ENCODE measurements around the gene CCDC24. TPM values are rescaled to one million over a fixed set of nuclear protein-coding genes. Genes with fewer than 3 reads are reported as not detected.

Gene CCDC24
- total and polyA plus RNA-seq, 2 of the 13 experiments (the other 11 are each of a cell fraction or from before 2014, with no cell fraction given): 1.4 to 2.9 TPM

DNA sequence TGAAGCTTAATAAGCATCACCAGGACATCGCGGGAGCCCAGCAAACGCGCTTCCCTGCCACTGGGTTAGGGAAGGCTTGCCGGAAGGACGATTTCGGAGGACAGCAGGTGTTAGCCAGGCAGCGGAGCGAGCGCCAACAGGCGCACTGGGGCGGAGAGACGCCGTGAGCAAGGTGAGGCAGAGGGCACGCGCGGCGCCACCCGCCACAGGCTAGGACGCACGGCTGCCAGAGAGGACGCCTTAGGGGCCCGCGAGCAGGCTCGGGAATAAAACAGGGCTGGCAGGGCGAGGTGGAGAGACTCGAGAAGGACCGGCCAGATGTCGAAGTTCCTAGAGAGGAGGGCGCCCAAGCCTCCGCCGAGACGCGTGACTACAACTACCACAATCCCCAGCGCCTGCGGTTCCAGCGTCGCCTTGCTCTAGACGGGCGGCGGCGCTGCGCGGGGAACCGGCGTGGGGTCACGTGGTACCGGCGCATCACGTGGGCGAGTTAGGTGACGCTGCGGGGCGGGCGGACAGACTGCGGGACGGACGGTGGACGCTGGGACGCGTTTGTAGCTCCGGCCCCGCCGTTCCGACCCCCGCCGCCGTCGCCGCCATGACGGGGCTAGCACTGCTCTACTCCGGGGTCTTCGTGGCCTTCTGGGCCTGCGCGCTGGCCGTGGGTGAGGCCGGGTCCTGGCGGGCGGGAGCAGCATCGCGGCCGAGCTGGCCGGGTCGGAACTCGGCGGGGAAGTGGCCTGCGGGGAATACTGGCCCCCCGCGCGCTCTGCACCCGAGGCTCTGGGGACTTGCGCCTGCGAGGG lies 16.8 kb upstream of the CCDC24 start, which contains the start of gene ATP6V0B (continued):
- no peak for TF ChIP-seq NR2F1 (CRISPR knock-in tag; IDR thresholded peaks at IDR 0.05)
- TF ChIP-seq CREBL2 (CRISPR knock-in tag; IDR thresholded peaks at IDR 0.05; ENCODE audit: borderline replicate concordance): no peak; the same call in 1 of the 2 replicates
- TF ChIP-seq HDAC1 (CRISPR knock-in tag; IDR thresholded peaks at IDR 0.05): peak; percentile 92
- TF ChIP-seq BCL3 (CRISPR knock-in tag; IDR thresholded peaks at IDR 0.05): peak; percentile 61; the same call in 1 of the 2 replicates
- TF ChIP-seq ZFY (CRISPR knock-in tag; IDR thresholded peaks at IDR 0.05): peak; percentile 90
- no peak; the same call in 1 of the 2 replicates for TF ChIP-seq CAMTA2 (CRISPR knock-in tag; IDR thresholded peaks at IDR 0.05; ENCODE audit: borderline replicate concordance)
- no peak for TF ChIP-seq PCBP2 (optimal IDR thresholded peaks at IDR 0.05; ENCODE audit: low read depth, low read length, poor library complexity, severe bottlenecking)
- TF ChIP-seq, protein P1, sequence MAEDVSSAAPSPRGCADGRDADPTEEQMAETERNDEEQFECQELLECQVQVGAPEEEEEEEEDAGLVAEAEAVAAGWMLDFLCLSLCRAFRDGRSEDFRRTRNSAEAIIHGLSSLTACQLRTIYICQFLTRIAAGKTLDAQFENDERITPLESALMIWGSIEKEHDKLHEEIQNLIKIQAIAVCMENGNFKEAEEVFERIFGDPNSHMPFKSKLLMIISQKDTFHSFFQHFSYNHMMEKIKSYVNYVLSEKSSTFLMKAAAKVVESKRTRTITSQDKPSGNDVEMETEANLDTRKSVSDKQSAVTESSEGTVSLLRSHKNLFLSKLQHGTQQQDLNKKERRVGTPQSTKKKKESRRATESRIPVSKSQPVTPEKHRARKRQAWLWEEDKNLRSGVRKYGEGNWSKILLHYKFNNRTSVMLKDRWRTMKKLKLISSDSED (CRISPR knock-in tag; IDR thresholded peaks at IDR 0.05): no peak
- TF ChIP-seq, protein P2, sequence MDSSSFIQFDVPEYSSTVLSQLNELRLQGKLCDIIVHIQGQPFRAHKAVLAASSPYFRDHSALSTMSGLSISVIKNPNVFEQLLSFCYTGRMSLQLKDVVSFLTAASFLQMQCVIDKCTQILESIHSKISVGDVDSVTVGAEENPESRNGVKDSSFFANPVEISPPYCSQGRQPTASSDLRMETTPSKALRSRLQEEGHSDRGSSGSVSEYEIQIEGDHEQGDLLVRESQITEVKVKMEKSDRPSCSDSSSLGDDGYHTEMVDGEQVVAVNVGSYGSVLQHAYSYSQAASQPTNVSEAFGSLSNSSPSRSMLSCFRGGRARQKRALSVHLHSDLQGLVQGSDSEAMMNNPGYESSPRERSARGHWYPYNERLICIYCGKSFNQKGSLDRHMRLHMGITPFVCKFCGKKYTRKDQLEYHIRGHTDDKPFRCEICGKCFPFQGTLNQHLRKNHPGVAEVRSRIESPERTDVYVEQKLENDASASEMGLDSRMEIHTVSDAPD (CRISPR knock-in tag; IDR thresholded peaks at IDR 0.05): no peak
- no peak for TF ChIP-seq EHMT2 (IDR thresholded peaks at IDR 0.05; ENCODE audit: borderline replicate concordance, low read depth, low read length)
- peak; percentile 18; the same call in 1 of the 2 replicates for TF ChIP-seq RARA (CRISPR knock-in tag; IDR thresholded peaks at IDR 0.05)
- peak; percentile 60 for TF ChIP-seq ELF1 (CRISPR knock-in tag; IDR thresholded peaks at IDR 0.05)
- no peak for TF ChIP-seq ZNF331 (CRISPR knock-in tag; IDR thresholded peaks at IDR 0.05)
- peak; percentile 83; the same call in 1 of the 2 replicates for TF ChIP-seq TBX2 (CRISPR knock-in tag; IDR thresholded peaks at IDR 0.05; ENCODE audit: borderline replicate concordance)
- TF ChIP-seq, protein P3, sequence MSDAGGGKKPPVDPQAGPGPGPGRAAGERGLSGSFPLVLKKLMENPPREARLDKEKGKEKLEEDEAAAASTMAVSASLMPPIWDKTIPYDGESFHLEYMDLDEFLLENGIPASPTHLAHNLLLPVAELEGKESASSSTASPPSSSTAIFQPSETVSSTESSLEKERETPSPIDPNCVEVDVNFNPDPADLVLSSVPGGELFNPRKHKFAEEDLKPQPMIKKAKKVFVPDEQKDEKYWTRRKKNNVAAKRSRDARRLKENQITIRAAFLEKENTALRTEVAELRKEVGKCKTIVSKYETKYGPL (CRISPR knock-in tag; IDR thresholded peaks at IDR 0.05): no peak
- TF ChIP-seq ZNF558 (CRISPR knock-in tag; IDR thresholded peaks at IDR 0.05; ENCODE audit: borderline replicate concordance): 0 out of 2 replicates have a peak, but pooled peaks have one; percentile 58
- TF ChIP-seq, protein P4, sequence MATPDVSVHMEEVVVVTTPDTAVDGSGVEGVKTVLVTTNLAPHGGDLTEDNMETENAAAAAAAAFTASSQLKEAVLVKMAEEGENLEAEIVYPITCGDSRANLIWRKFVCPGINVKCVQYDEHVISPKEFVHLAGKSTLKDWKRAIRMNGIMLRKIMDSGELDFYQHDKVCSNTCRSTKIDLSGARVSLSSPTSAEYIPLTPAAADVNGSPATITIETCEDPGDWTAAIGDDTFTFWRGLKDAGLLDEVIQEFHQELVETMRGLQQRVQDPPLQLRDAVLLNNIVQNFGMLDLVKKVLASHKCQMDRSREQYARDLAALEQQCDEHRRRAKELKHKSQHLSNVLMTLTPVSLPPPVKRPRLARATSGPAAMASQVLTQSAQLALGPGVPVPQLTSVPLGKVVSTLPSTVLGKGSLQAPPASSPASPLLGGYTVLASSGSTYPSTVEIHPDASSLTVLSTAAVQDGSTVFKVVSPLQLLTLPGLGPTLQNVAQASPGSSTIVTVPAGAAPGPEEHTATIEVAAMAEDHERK (CRISPR knock-in tag; IDR thresholded peaks at IDR 0.05; ENCODE audit: low read depth): peak; percentile 97
- no peak for TF ChIP-seq ISX (CRISPR knock-in tag; conservative IDR thresholded peaks at IDR 0.05)
- TF ChIP-seq ZFP1 (CRISPR knock-in tag; IDR thresholded peaks at IDR 0.05): no peak
- TF ChIP-seq ZNF775 (CRISPR knock-in tag; IDR thresholded peaks at IDR 0.05; ENCODE audit: borderline replicate concordance): no peak
- TF ChIP-seq ZNF709 (CRISPR knock-in tag; IDR thresholded peaks at IDR 0.05): peak; percentile 32; the same call in 1 of the 2 replicates

Measured in HepG2 (cell line).